Measurements from ENCODE around the gene SYNDIG1. TPM values are rescaled to one million over a fixed set of nuclear protein-coding genes. Genes with fewer than 3 reads are reported as not detected.

Gene SYNDIG1
- total RNA-seq, 3 donors from 2014 or later: not detected

GRCh38 chr20:24452498-24453127 lies 16.8 kb upstream of the SYNDIG1 start:
- H3K4me1 Mint-ChIP-seq (ENCODE audit: low read depth): no peaks in the 10 kb centered on the region
- no peak for ATAC-seq
- DNase-seq: no peak
- peaks cover 13% of the 10 kb centered on the region for H3K27me3 Mint-ChIP-seq (ENCODE audit: low read depth)
- H3K36me3 Mint-ChIP-seq (ENCODE audit: insufficient read depth): no peaks in the 10 kb centered on the region
- H3K4me3 Mint-ChIP-seq: no peak overlapping the region
- no peaks in the 10 kb centered on the region for H3K9me3 Mint-ChIP-seq

GRCh38 chr20:24453869-24454268 lies 15.6 kb upstream of the SYNDIG1 start:
- Mint-ChIP-seq H3K36me3 (ENCODE audit: insufficient read depth) (no peaks in the 10 kb centered on the region), H3K9me3 (no peaks in the 10 kb centered on the region), H3K27me3 (ENCODE audit: low read depth) (peaks cover 13% of the 10 kb centered on the region), H3K4me3 (no peak overlapping the region), H3K4me1 (ENCODE audit: low read depth) (no peaks in the 10 kb centered on the region)
- no peak for ATAC-seq
- DNase-seq: no peak

GRCh38 chr20:24455081-24455480 lies 14.3 kb upstream of the SYNDIG1 start:
- Mint-ChIP-seq H3K4me3 (no peak overlapping the region), H3K27me3 (ENCODE audit: low read depth) (peaks cover 13% of the 10 kb centered on the region), H3K4me1 (ENCODE audit: low read depth) (no peaks in the 10 kb centered on the region), H3K9me3 (no peaks in the 10 kb centered on the region), H3K36me3 (ENCODE audit: insufficient read depth) (no peaks in the 10 kb centered on the region)
- no peak for ATAC-seq
- no peak for DNase-seq

GRCh38 chr20:24456398-24456781 lies 13.0 kb upstream of the SYNDIG1 start:
- DNase-seq: no peak
- H3K4me1 Mint-ChIP-seq (ENCODE audit: low read depth): no peaks in the 10 kb centered on the region
- no peaks in the 10 kb centered on the region for H3K9me3 Mint-ChIP-seq
- H3K27me3 Mint-ChIP-seq (ENCODE audit: low read depth): peaks cover 13% of the 10 kb centered on the region
- H3K36me3 Mint-ChIP-seq (ENCODE audit: insufficient read depth): no peaks in the 10 kb centered on the region
- H3K4me3 Mint-ChIP-seq: no peak overlapping the region
- ATAC-seq: no peak

- H3K9me3 Mint-ChIP-seq: no peaks in the 10 kb centered on the region
- no peak for ATAC-seq
- no peak for DNase-seq
These were observed 11.0 kb upstream of the SYNDIG1 start for GRCh38 chr20:24458436-24458835.

GRCh38 chr20:24459733-24460132 lies 9.7 kb upstream of the SYNDIG1 start:
- H3K36me3 Mint-ChIP-seq (ENCODE audit: insufficient read depth): no peaks in the 10 kb centered on the region
- no peaks in the 10 kb centered on the region for H3K9me3 Mint-ChIP-seq
- no peaks in the 10 kb centered on the region for H3K4me1 Mint-ChIP-seq (ENCODE audit: low read depth)
- peaks cover 8% of the 10 kb centered on the region for H3K27me3 Mint-ChIP-seq (ENCODE audit: low read depth)
- DNase-seq: no peak
- no peak for ATAC-seq
- no peak overlapping the region for H3K4me3 Mint-ChIP-seq

More at GRCh38 chr20:24458436-24458835, 11.0 kb upstream of the SYNDIG1 start:
- H3K4me1 Mint-ChIP-seq (ENCODE audit: low read depth): no peaks in the 10 kb centered on the region
- no peaks in the 10 kb centered on the region for H3K36me3 Mint-ChIP-seq (ENCODE audit: insufficient read depth)
- no peak overlapping the region for H3K4me3 Mint-ChIP-seq
- peaks cover 7% of the 10 kb centered on the region for H3K27me3 Mint-ChIP-seq (ENCODE audit: low read depth)

- ATAC-seq: no peak
- Mint-ChIP-seq H3K4me1 (ENCODE audit: low read depth) (no peaks in the 10 kb centered on the region), H3K27me3 (ENCODE audit: low read depth) (peaks cover 11% of the 10 kb centered on the region), H3K36me3 (ENCODE audit: insufficient read depth) (no peaks in the 10 kb centered on the region), H3K9me3 (no peaks in the 10 kb centered on the region), H3K4me3 (no peak overlapping the region)
- DNase-seq: no peak
These were observed 8.7 kb upstream of the SYNDIG1 start for GRCh38 chr20:24460712-24461111.

GRCh38 chr20:24461848-24462247 lies 7.6 kb upstream of the SYNDIG1 start:
- H3K4me1 Mint-ChIP-seq (ENCODE audit: low read depth): no peaks in the 10 kb centered on the region
- no peaks in the 10 kb centered on the region for H3K9me3 Mint-ChIP-seq
- peaks cover 12% of the 10 kb centered on the region for H3K27me3 Mint-ChIP-seq (ENCODE audit: low read depth)
- H3K36me3 Mint-ChIP-seq (ENCODE audit: insufficient read depth): no peaks in the 10 kb centered on the region
- ATAC-seq (no peak), DNase-seq (no peak)
- H3K4me3 Mint-ChIP-seq: no peak overlapping the region

GRCh38 chr20:24462460-24463010 lies 6.9 kb upstream of the SYNDIG1 start:
- Mint-ChIP-seq H3K9me3 (no peaks in the 10 kb centered on the region), H3K36me3 (ENCODE audit: insufficient read depth) (no peaks in the 10 kb centered on the region), H3K4me1 (ENCODE audit: low read depth) (no peaks in the 10 kb centered on the region), H3K27me3 (ENCODE audit: low read depth) (peaks cover 14% of the 10 kb centered on the region), H3K4me3 (no peak overlapping the region)
- DNase-seq (no peak), ATAC-seq (no peak)

GRCh38 chr20:24465159-24465558 lies 4.3 kb upstream of the SYNDIG1 start:
- peaks cover 2% of the 10 kb centered on the region for H3K4me1 Mint-ChIP-seq (ENCODE audit: low read depth)
- no peaks in the 10 kb centered on the region for H3K9me3 Mint-ChIP-seq
- peaks cover 31% of the 10 kb centered on the region for H3K27me3 Mint-ChIP-seq (ENCODE audit: low read depth)
- H3K4me3 Mint-ChIP-seq: no peak overlapping the region
- no peak for DNase-seq
- no peaks in the 10 kb centered on the region for H3K36me3 Mint-ChIP-seq (ENCODE audit: insufficient read depth)
- no peak for ATAC-seq

- H3K36me3 Mint-ChIP-seq (ENCODE audit: insufficient read depth): no peaks in the 10 kb centered on the region
- H3K9me3 Mint-ChIP-seq: no peaks in the 10 kb centered on the region
- ATAC-seq (no peak), DNase-seq (no peak)
- peaks cover 5% of the 10 kb centered on the region for H3K4me1 Mint-ChIP-seq (ENCODE audit: low read depth)
- peaks cover 37% of the 10 kb centered on the region for H3K27me3 Mint-ChIP-seq (ENCODE audit: low read depth)
- no peak overlapping the region for H3K4me3 Mint-ChIP-seq
These were observed 3.7 kb upstream of the SYNDIG1 start for GRCh38 chr20:24465730-24466129.

- ATAC-seq (no peak), DNase-seq (no peak)
- no peak overlapping the region for H3K4me3 Mint-ChIP-seq
- H3K9me3 Mint-ChIP-seq: no peaks in the 10 kb centered on the region
- H3K4me1 Mint-ChIP-seq (ENCODE audit: low read depth): peaks cover 9% of the 10 kb centered on the region
- H3K36me3 Mint-ChIP-seq (ENCODE audit: insufficient read depth): no peaks in the 10 kb centered on the region
- H3K27me3 Mint-ChIP-seq (ENCODE audit: low read depth): peaks cover 55% of the 10 kb centered on the region
These were observed 871 bp upstream of the SYNDIG1 start for GRCh38 chr20:24468401-24469115.

GRCh38 chr20:24469894-24470745 lies 691 bp downstream of the SYNDIG1 start:
- Mint-ChIP-seq H3K27me3 (ENCODE audit: low read depth) (peaks cover 56% of the 10 kb centered on the region), H3K4me1 (ENCODE audit: low read depth) (peaks cover 9% of the 10 kb centered on the region), H3K4me3 (no peak overlapping the region), H3K9me3 (no peaks in the 10 kb centered on the region), H3K36me3 (ENCODE audit: insufficient read depth) (no peaks in the 10 kb centered on the region)
- ATAC-seq (no peak), DNase-seq (no peak)

- no peaks in the 10 kb centered on the region for H3K36me3 Mint-ChIP-seq (ENCODE audit: insufficient read depth)
- H3K27me3 Mint-ChIP-seq (ENCODE audit: low read depth): peaks cover 56% of the 10 kb centered on the region
These were observed 1.5 kb downstream of the SYNDIG1 start for GRCh38 chr20:24470746-24471582.

More at GRCh38 chr20:24470746-24471582, 1.5 kb downstream of the SYNDIG1 start:
- Mint-ChIP-seq H3K4me3 (no peak overlapping the region), H3K4me1 (ENCODE audit: low read depth) (peaks cover 9% of the 10 kb centered on the region), H3K9me3 (no peaks in the 10 kb centered on the region)
- no peak for ATAC-seq
- DNase-seq: no peak

Measured in activated T-cell treated with anti-CD3 and anti-CD28 coated beads, Interleukin-2, amount 50 U/mL, for 4 hours (primary cell).